ENCODE measurements around the gene HNRNPA1. TPM values are rescaled to one million over a fixed set of nuclear protein-coding genes. Genes with fewer than 3 reads are reported as not detected.
"Not testable (repeated sequence)": the region's sequence is repeated elsewhere in the genome, so short reads cannot be mapped to it uniquely, and the experiment has no call there.

The HNRNPA1 gene
- total RNA-seq, 1 donor from 2014 or later, result 371 TPM

DNA sequence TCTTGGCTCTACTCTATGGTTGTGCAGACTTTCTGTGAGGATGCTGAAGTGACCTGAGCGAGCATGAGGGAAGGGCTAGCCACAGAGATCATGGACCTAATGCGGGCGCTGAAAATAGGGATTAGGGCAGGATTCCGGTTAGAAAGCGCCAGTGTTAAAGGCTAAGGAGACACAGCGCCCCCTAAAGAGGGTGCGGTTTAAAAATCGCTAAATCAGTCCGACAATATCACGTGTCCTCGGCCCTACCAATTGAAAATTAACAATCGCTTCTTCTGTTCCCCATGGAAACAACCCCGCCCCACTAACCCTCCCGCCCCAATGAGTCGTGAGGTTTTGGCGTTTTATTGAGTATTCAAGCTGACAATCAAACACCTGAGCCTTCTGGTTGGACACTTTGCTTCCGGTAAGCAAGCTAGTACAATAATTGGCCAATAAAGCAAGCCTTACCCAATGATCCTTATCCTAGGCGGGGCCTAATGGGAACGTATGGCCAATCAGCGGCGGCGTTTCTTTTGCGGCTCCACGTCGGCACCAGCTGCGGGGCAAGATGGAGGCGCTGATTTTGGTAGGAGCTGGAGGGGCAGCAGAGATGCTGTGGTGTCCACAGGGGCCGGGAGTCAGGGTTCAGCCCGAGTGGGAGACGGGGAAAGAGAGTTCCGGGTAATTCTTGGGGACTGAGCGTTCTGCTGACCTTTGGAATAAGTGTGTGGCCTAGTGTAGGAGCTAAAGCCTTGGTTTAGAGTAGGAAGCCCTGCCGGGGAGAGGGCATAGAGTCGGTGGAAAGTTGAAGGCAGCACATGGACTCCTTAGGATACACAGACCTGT is 44.3 kb downstream of the HNRNPA1 start, which contains the start of gene COPZ1:
Gene COPZ1, plus strand, starts transcription at position 515 of the 825 bp plus-strand sequence. Its CDS starts 33 bp downstream, at position 548.
- DNase-seq (ENCODE audit: missing footprints) (peak; percentile 96), ATAC-seq (peak; percentile 98)
- intact Hi-C loops (cut with DNase I), result loop anchor here (1.0 kb wide), 1 partner anchor 44 kb away; no protein-coding TSS in a partner anchor

DNA sequence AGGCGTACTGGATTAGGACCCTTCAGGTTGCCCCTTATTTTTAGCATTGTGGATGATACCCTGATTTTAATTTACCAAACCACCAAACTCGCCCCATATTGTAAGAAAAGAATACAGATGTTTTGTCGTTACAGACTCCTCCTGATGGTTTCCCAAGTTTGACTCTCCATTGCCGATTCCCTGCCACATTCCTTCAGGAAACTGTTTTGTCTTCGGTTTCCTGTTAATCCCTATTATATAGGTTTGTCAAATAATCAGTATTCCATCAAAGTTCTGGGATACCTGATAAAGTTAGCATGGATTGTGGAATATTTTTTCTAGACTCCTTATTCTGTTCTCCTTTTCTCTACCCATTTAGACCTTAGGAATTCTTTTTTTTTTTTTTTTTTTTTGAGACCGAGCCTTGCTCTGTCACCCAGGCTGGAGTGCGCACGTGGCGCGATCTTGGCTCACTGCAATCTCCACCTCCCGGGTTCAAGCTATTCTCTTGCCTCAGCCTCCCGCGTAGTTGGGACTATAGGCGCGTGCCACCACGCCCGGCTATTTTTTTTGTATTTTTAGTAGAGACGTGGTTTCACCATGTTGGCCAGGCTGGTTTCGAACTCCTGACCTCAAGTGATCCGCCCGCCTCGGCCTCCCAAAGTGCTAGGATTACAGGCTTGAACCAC is 45.0 kb downstream of the HNRNPA1 start:
- ATAC-seq; DNase-seq (ENCODE audit: missing footprints): not testable (repeated sequence)
- intact Hi-C loops (cut with DNase I), result loop anchor here (1.0 kb wide), 1 partner anchor 44 kb away; no protein-coding TSS in a partner anchor

DNA sequence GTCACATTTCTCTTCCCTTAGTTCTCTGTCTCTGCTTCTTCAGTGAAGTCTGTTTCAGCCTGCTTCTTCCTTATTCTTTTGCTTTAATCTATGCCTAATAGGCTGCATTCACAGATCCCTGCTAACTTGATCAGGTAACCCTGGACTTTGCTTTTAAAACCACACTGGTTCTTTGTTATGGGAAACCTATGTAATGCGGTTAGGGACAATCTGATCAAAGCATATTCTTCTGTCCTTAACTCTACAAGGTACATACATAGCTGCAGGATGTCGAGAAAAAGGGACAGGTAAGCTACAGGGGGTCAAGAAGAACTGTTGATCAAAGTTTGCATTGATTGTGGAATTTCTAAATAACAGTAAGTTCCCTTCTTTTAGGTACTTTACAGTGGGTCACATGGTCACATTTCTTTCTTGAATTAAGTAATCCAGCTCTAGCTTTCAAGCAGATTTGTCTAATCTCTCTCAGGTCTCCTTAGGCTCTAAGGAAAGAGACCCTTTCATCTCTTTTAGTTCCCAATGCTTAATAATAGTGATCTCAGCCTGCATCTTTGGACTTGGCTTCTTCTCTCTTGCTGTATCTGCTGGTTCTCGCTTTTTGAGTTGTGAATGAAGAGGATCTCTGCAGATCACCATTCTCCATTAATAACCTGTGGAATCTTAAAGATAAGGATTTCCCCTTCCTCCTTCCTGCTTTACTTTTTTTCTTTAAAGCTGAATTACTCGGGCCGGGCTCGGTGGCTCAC is 48.2 kb downstream of the HNRNPA1 start:
- ATAC-seq (no peak), DNase-seq (ENCODE audit: missing footprints) (no peak)
- intact Hi-C loops (cut with DNase I), result no loop called here

DNA sequence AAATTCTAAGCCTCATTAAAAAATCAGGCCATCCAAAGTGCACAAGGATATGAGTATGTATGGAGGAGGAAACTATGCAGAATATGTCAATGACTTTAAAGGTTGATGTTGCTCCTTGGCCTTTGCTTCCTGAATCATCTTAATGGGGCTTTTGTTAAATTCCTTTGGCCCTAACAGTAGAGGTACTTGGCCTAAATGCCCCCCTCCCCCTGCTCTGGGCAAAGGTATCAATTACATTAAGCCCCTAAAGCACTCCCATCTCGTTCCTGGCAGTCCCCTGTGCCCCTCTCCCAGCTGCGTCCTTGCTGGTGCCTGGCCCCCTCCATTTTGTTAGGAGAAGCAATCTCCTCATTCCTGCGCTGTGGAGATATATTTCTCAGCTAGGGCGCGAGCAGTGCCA is 49.2 kb downstream of the HNRNPA1 start:
- DNase-seq (ENCODE audit: missing footprints), result no peak
- intact Hi-C loops (cut with DNase I), result no loop called here
- no peak for ATAC-seq

DNA sequence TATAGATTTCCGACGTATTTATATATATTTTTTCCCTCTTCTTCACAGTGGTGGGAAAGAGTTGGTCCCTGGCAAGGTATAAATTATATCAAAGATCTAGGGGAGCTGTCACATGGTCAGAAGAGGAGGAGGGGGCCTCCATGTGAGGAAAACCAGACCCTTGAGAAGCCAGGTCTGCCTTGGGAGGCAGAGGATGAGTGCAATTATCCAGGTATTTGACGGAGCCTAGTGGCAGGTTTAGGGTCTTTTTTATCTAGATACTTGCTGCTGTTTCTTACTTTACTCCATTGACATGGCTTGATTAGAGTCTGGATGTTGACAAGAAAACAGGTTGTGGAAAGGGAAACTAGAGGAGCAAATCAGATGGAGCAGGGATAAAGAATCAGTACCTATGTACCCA is 49.9 kb downstream of the HNRNPA1 start:
- DNase-seq (ENCODE audit: missing footprints) (no peak), ATAC-seq (no peak)
- intact Hi-C loops (cut with DNase I), result no loop called here

DNA sequence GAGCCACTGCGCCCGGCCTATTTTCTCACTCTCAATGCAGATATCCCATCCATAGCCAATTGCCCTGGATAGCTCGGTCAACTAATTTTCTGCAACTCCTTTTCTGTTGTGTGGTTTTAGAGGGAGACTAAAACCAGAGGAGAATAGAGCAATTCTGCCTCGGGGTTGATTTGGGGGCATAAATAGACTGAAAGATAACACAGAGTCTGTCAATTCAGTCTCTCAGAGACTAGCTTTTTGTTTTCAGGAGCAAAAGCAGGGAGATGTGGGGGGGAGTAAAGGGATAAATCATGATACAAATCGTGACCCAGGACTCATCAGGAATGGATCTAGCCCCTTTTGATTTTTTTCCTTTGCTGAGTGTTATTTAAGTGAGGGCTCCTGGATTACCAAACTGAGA is 50.9 kb downstream of the HNRNPA1 start:
- ATAC-seq (no peak), DNase-seq (ENCODE audit: missing footprints) (no peak)
- intact Hi-C loops (cut with DNase I), result no loop called here

DNA sequence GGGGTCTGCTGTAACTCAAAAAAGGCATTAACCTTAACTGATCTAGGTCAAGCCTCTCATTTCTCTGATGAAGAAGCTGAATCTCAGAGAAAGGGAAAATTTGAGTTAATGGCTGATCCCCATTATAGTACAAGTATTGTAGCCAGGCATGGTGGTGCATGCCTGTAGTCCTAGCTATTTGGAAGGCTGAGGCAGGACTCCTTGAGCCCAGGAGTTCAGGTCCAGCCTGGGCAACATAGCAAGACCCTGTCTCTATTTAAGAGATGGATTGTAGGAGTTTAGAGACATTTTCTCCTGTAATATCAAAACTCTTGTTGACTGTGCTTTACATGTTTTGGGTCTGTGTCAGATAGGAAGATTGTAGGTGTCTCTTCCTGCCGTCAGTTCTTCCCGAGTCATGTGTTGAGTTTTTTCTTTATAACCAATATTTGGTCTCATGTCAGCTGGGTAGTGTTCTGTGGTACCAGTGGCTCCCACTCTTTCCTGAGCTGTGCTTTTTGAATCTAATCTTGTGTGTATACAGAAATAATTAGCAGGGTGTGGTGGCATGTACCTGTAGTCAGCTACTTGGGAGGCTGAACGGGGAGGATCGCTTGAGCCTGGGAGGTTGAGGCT is 53.0 kb downstream of the HNRNPA1 start:
- DNase-seq (ENCODE audit: missing footprints) (no peak), ATAC-seq (no peak)
- intact Hi-C loops (cut with DNase I), result no loop called here

Other genes with a start within 250 kb of the HNRNPA1 start
- gene HOXC5, start 247.7 kb upstream of the HNRNPA1 start, total RNA-seq, result not detected
- not detected for gene HOXC4, start 226.9 kb upstream of the HNRNPA1 start, total RNA-seq
- 17.6 TPM for gene SMUG1, start 91.7 kb upstream of the HNRNPA1 start, total RNA-seq
- 43.0 TPM for gene CBX5, start 604 bp upstream of the HNRNPA1 start, total RNA-seq
- gene NFE2, start 20.3 kb downstream of the HNRNPA1 start, total RNA-seq, result 1.1 TPM
- 130 TPM for gene COPZ1, start 44.4 kb downstream of the HNRNPA1 start, total RNA-seq
- gene GPR84, start 83.8 kb downstream of the HNRNPA1 start, total RNA-seq, result 0.22 TPM
- gene ZNF385A, start 104.0 kb downstream of the HNRNPA1 start, total RNA-seq, result 11.6 TPM
- gene ITGA5, start 138.5 kb downstream of the HNRNPA1 start, total RNA-seq, result 53.5 TPM
- gene GTSF1, start 192.9 kb downstream of the HNRNPA1 start, total RNA-seq, result 0.38 TPM
- 10.7 TPM for gene NCKAP1L, start 217.0 kb downstream of the HNRNPA1 start, total RNA-seq

Data from Right ventricle myocardium inferior (tissue), 1 donor.